HG03575 (cell line): ENCODE data around the gene ABI2.
"Not testable (repeated sequence)": the region's sequence is repeated elsewhere in the genome, so short reads cannot be mapped to it uniquely, and the experiment has no call there.

ENCODE experiments used
- ATAC-seq: cut with Tn5 transposase; IDR thresholded peaks from one replicate; pipeline ENCODE4 v1.9.1; 2021; ENCODE audit not compliant: unreplicated experiment, insufficient number of reproducible peaks, low FRiP score; ENCODE audit errors: extremely low read depth

ABI2 gene

DNA sequence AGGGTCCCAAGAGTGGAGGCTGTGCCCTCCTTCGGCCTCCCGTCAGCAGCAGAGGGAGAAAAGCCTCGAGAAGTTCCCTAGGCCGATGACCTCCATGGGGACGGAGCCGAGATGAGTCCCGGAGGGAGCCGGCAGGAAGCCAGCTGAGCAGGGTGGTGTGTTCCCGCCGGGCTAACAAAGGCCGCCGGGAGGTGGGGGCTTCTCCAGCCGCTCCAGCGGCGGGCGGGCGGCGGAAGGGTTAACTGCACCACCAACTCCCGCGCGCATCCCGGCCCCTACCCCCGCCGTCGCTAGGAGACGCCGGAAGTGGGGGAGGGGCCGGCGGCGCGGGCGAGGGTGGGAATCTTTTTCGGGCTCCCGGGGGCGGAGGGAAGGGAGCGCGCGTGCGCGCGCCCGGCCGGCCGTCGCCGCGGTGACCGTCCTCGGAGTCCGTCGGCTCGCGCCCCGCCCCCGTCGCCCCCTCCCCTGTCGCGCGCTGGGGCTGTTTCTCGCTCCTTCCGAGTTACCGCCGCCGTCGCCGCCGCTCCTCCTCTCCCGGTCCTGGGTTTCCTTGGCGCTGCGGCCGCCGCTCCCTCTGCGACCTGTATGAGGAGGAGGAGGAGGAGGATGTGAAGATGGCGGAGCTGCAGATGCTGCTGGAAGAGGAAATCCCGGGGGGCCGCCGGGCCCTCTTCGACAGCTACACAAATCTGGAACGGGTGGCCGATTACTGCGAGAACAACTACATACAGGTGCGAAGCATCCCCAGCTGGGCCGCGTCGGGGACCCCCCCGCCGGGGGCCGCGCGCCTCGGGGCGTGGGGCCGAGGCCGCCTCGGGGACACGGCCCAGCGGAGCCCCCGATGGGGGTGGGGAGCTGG, at the start of gene ABI2:
ABI2 (plus strand) TSS at position 494 of the 859 bp plus-strand sequence; CDS start at position 615, 121 bp downstream.
- ATAC-seq: no peak

DNA sequence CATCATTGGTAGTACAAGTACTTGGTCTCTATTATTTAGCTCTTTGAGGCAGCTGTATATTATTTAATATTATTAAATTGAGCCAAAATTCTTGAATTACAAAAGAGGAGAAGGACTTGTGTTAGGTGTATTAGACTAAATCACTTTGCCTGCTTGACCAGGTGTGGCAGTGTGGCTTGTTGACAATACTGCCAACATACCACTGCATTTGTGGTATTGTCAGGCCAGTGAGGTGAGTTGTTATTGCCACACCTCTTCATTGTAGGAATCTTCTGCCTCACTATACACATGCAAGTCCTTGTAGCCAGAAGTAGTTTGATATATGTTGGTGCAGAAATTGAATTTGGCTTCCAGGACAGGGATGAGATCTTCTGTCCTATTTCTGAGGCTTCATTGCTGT, 48.9 kb upstream of the ABI2 start:
- no peak for ATAC-seq

DNA sequence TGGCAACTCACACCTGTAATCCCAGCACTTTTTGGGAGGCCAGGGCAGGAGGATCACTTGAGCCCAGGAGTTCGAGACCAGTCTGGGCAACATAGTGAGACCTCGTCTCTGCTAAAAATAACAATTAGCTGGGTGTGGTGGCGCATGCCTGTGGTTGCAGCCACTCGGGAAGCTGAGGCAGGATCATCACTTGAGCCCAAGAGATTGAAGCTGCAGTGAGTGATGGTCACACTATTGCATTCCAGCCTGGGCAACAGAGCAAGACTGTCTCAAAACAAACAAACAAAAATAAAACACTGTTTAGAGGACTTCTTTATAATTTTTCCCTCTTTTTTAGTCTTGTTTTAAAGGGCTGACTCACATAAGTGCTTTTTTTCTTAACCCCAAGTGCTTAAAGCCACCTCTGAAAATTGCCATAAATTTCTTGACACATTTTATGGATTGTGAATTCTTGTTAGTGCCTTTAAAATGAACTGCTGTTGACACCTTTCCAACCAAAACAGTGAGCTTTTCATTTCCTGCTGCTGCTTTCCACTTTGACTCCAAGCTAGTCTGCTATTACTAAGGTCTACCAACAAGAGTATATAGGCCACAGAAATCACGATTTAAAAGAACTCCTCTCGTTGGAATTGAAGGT, 47.6 kb upstream of the ABI2 start:
- no peak for ATAC-seq

DNA sequence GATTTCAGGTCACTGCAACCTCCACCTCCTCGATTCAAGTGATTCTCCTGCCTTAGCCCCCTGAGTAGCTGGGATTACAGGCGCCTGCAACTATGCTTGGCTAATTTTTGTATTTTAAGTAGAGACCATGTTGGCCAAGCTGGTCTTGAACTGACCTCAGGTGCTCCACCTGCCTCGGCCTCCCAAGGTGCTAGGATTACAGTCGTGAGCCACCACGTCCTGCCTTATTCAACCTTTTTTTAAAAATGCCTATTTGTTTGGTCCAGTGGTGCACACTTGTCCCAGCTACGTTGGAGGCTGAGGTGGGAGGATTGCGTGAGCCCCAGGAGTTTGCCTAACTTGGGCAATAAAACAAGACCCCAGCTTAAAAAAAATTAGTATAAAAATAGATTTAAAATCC, 46.1 kb upstream of the ABI2 start:
- ATAC-seq: no peak

DNA sequence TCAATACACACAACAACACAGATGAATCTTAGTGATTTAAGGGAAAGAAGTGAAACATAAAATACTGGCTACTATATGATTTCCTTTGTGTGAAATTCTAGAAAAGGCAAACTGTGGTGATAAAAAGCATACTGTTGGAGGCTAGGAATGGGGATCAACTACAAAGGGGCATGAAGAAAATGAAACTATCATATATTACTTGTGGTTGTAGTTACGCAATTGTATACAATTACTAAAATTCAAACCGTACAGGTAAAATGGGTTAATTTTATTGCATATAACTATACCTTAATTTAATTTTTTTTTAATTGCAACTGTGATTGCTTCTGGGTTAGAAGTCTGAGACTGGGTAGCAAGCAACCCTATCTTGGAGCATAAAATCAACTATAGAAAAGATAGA, 41.7 kb upstream of the ABI2 start:
- no peak for ATAC-seq

DNA sequence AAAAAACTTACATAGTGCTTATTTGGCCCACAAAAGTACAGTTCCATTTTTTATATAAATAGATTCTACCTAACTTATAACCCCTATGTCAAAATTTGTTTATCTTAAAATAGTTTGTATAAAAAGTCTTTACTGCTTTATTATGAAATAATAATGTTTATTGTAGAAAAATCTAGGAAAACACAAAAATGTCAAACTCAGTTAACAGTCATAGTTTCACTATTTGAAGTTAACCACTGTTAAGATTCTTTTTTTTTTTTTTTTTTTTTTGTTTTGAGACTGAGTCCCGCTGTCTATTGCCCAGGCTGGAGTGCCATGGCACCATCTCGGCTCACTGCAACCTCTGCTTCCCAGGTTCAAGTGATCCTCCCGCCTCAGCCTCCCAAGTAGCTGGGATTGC, 26.5 kb upstream of the ABI2 start:
- no peak for ATAC-seq

DNA sequence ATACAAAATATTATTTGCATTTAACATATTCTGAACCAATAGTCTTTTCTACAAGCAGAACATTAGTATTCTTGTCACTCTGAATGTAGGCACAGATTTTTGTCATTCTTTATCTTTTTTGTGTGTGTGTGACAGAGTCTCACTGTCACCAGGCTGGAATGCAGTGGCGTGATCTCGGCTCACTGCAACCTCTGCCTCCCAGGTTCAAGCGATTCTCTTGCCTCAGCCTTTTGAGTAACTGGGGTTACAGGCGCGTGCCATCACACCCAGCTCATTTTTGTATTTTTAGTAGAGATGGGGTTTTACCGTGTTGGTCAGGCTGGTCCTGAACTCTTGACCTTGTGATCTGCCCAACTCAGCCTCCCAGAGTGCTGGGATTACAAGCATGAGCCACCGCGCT, 25.6 kb upstream of the ABI2 start:
- ATAC-seq: not testable (repeated sequence)

DNA sequence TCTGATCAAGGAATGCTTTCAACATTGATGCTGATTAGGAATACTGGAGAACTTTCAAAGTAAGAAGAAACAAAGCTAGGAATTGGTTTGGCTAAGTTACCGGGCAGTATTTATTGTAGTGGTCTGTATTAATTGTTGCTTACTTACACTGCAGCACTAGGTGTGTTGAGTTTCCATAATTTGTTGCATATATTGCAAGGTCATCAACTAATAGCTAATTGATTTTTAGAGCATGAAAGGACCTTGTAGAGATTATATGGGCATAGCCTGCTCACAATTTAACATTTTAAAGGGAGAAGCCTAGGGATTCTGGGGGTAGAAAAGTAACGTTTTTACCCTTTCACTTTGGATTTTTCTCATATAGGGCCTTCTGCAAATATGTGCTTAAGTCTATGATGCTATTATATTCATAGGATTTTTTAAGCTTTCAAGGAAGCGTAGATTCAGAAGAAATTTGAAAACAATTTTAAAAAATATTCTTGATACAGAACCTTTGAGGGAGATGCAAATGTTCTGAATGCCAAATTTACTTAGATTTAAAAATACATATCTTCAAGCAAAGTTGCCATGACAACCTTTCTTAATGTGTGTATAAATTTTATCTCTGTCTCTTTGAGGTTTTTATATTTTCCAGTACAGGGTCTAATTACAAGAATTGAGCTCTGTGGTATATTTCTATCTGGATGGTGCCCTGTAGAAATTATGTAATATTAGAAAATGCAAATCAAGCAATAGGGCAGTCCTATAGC, 17.3 kb upstream of the ABI2 start:
- no peak for ATAC-seq

DNA sequence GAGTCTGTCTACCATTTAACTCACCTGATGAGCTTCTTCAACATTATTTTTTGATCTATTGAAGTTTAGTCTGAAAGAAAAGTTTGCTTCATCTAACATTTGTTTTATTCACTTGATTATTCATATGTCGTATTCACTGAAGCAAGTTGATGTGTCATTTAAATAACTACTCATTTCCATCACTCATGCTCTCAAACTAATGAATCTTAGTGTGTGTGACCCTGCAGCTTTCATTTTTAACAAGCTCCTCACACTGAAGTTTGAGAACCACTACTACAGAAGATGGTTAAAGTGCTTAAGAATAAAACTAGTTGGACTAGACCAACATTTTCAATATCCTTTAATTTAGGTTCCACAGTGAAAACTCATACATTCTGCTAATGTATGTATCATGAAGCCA, 1.8 kb upstream of the ABI2 start:
- ATAC-seq: no peak

DNA sequence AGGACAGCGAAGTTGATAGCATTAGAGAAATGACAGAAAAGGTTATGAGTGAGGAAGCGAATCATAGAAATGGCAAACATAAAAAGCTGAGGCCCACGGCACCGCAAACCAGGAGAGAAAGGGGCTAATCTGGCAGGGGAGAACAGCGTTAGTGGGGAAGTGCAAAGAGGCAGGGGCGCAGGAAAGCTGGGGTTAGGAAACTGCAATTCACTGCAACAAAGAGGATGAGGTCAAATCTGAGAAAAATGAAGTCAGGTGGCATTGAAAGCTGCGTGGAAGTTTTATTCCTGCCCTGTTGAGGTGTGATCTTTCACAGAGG, 653 bp upstream of the ABI2 start:
- no peak for ATAC-seq

DNA sequence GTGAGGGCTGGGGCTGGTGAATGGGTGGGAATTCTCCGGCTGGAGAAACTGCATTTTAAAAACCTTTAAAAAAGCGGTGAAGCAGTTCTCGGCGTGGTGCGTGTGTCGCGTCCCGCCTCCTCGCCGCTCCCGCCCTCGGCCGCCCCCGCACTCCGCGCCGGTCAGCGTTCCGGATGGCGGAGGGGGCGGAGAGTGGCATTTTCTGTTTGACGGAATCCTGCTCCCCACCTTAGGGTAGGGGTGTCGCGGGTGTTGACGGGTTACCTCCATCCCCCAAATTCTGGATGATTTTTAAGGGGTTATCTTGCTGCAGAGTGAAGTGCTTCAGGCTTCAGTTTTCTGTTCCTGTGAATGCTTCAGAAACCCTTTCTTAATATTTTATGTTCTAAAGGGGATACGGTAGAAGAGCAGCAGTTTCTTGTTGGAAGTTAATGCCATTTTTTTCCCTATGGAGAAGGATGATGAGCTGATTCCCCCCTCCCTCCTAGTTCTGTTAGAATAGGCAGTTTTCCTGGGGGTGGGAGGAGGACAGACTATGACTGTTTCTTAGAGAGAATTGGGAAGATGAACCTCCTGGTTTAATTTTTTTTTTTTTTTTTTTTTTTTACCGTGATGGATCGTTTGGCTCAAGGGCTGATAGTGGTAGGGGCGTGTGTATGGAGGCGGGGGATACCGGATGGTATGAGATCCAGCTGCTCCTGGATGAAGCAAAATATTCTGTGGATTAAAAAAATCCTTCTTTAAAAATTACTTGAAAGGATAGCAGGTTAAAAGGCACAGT, 756 bp downstream of the ABI2 start:
- no peak for ATAC-seq

DNA sequence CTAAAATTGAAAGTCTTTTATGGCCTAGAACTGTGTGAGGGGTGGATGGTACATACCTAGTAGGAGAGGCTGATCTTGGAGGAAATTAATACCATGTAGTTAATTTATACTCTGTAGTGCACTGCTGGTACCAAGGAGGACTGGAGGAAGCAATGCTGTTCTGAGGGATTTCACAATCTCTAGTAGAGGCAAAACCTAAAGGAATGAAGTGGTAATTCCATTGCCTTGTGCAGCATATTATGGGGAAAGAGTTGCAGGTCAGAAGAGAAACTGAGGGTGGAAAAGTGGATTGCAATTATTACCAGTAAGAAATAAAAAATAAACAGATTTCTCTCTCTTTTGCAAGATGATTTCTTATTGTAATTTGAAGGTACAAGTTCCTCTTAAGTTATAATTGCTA, 2.2 kb downstream of the ABI2 start:
- no peak for ATAC-seq

DNA sequence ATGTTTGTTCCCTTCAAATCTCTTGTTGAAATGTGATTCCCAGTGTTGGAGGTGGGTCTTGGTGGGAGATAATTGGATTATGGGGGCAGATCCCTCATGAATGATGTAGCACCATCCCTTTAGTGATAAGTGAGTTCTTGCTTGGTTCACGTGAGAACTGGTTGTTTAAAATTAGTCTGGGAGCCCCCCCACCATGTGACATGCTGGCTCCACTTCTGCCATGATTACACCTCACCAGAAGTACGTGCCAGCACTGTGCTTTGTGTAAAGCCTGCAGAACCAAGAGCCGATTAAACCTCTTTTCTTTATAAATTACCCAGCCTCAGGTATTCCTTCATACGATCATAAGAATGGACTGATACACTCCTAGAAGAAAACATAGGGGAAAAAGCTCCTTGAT, 10.1 kb downstream of the ABI2 start:
- ATAC-seq: no peak

DNA sequence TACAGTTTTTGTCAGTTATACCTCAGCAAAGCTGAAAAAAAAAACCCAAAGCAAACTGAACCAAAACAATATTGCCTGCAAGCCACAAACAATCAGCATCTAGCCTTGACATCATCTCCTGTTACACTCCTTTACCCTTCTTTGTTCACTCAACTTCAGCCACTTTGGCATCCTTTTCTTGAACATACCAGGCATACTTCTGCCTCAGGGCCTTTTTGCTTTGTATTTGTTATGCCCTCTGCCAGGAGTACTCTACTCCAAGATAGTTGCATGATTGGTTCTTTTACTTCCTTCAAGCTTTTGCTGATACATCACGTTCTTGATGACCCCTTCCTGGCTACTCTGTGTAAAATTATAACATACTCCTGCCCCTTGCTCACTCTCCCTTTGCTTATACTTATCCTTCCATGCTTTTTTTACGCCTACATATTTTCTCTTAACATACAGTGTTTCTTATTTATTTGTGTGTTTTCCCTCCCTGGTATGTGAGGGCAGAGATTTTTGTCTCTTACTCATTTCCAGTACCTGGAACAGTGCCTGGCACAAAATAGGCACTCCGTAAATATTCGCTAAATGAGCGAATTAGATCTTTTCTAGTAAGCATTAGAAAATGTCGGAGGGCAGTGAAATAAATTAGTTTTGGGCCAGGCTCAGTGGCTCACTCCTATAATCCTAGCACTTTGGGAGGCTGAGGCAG, 12.7 kb downstream of the ABI2 start:
- no peak for ATAC-seq

DNA sequence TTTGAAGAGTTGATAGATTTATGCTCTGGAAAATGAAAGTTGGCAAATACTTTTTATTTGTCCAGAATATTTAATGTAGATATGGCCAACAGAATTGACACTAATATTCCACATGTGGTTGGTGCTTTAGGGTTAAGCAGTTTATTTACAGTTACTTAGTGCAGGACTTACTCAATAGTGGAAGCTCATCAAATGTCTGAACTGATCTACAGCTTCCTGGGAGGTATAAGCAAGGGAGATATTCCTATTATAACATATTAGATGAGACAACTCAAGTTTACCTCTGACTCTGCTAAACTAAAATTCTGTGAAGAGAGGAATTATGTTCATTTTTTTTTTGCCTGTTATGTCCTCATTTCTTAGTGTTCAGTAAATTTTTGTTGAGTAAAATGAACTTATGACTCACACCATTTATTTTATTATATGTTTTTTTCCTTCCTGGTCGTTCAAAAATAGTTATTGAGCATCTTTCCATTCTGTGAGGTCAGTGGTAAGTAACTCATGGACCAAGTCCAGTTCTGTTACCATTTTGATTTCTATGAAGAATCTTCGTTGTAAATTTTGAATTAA, 13.6 kb downstream of the ABI2 start:
- ATAC-seq: no peak

DNA sequence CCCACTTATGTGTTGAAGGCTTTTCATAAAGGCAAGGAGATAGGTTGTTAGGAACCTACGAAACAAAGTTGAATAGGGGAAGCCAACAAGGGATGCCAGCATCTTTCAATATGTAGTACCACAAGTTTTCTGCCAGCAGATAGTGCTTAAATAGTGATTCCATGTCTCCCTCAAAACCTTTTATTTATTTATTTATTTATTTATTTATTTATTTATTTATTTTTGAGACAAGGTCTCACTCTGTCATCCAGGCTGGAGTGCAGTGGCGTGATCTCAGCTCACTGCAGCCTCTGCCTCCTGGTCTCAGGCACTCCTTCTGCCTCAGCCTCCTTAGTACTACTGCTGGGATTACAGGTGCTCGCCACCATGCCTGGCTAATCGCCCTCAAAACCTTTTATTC, 14.2 kb downstream of the ABI2 start:
- ATAC-seq: not testable (repeated sequence)

DNA sequence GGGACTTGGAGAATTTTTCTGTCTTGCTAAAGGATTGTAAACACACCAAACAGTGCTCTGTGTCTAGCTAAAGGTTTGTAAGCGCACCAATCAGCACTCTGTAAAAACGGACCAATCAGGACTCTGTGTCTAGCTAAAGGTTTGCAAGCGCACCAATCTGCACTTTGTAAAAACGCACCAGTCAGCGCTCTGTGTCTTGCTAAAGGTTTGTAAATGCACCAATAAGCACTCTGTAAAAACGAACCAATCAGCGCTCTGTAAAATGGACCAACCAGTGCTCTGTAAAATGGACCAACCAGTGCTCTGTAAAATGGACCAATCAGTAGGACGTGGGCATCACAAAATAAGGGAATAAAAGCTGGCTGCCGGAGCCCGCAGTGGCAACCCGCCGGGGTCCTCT, 16.5 kb downstream of the ABI2 start:
- ATAC-seq: no peak

DNA sequence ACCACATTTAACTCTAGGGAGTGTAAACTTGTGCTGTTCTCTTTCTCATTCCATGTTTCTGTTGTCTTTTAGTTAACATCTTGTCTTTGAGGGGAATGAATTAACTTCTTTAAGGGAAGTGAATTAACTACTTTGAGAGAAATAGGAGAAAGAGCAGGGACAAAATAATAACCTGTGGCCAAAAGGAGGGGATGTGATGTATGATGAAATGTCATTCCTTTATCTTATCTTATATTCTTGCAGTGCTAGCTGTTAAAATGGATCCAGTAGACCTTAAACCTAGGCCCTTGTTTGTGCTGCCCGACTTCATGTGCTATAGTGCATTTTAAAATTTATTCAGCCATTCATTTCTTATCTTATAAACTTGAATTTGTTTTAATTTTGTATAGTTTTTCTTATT, 18.4 kb downstream of the ABI2 start:
- no peak for ATAC-seq

DNA sequence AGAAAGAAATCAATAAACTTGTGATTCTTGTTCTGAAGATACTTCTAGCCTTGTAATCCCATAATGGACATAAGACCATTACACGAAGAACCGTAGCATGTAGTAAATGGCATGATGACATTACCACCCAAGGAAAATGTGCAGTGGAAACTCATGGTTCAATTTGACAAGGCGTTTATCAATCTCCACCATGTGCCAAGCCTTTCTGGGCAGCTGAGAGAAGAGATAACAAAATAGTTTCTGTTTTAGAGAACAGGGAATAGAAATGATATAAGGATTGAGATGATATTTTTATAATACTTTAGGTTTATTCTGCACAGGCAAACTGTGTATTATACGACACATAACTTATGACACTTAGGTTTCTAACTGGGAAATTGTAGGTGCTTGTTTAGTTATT, 19.2 kb downstream of the ABI2 start:
- no peak for ATAC-seq
